ENCODE results near the gene STARD10. TPM values are rescaled to one million over a fixed set of nuclear protein-coding genes. Genes with fewer than 3 reads are reported as not detected.
A peak's percentile ranks its signal among the peaks of the same experiment; 100 is the strongest.

STARD10 gene
- total RNA-seq, 1 experiment from 2014 or later = 58.4 TPM

DNA sequence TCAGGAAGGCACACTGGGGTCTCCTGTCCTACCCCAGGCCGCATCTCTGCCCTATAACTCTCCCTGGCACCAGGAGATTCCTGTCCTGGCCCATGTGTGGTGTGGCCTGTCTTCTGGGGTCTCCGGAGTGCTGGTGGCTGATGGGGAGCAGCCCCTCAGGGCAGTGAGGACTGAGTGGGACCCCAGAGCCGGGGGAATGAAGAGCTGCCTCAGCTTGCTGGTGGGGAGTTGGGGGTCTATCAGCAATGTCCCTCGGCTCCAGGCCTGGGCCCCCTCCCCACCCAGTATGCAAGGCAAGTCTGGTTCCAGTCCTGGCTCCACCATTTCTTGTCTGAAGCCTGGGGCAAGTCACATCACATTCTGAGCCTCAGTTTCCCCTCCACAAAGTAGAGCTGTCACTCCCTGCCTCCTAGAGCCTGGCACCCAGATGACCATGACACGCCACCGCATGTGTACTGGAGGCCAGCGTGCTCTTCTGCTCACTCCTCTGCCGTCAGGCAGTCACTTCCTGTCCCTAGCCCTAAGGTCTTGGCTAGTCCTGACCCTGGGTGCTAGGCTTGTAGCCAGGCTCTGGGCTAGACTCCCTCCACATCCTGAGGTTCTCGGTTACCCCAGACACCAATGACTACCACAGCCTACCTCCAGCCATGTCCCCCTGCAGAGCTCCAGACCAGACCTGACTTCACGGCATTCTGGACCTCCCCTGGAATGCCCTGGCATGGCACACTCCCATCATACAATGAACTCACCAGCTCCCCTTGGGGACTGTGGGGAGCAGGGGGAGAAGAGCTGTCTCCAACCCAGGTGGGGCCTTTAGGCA, 54.4 kb downstream of the STARD10 start:
- no peak overlapping the region for H3K27ac ChIP-seq (ENCODE audit: low read depth, low read length)
- no TSS peak for BruUV-seq (replicated peaks)
- no peak overlapping the region for H3K4me3 ChIP-seq (replicated peaks in 1 of 2; ENCODE audit: low read depth in 1 of 2, low read length in 2 of 2)
- intact Hi-C loops (cut with micrococcal nuclease) = no loop called here
- H4K20me1 ChIP-seq (ENCODE audit: insufficient read depth) = no peaks in the 10 kb centered on the region
- ATAC-seq (no peak), DNase-seq (ENCODE audit: low read depth, low spot score) (no peak)
- ChIA-PET RAD21 (ENCODE audit: low non-redundant PET in 1 of 2, low total read pairs in 2 of 2, uncharacterized antibody in 2 of 2, unreplicated experiment in 2 of 2) (interaction anchor here in 1 of 2 experiments (0.8 kb wide), 1 partner anchor 14 kb away, joined by 3 read pairs; no protein-coding TSS in a partner anchor), CTCF (interaction anchor here (1.0 to 1.5 kb wide), 3 partner anchors 14 to 55 kb away, joined by 4 to 6 read pairs (median 4); no protein-coding TSS in a partner anchor), POLR2A (no interaction called here)
- H3K36me3 ChIP-seq (ENCODE audit: control insufficient read depth in 1 of 2, insufficient read depth in 2 of 2, low read length in 2 of 2) = no peaks in the 10 kb centered on the region
- H2AFZ ChIP-seq (ENCODE audit: low read depth, low read length, poor library complexity, severe bottlenecking) = no peak overlapping the region
- H3K9ac ChIP-seq (ENCODE audit: low read length) = no peak overlapping the region
- 0 out of 2 replicates have a peak overlapping the region, but pooled peaks have one; percentile 47 for H3K4me2 ChIP-seq (ENCODE audit: low read length)
- peaks cover 25 to 78% of the 10 kb centered on the region in 2 experiments for H3K4me1 ChIP-seq (ENCODE audit: control insufficient read depth in 1 of 2, insufficient read depth in 2 of 2, low read length in 2 of 2)
- peaks cover 5% of the 10 kb centered on the region; the same call in 1 of the 2 replicates for H3K79me2 ChIP-seq (ENCODE audit: insufficient read depth, low read length)
- no peaks in the 10 kb centered on the region for H3K27me3 ChIP-seq (ENCODE audit: insufficient read depth, low read length)
- no peaks in the 10 kb centered on the region for H3K9me3 ChIP-seq (ENCODE audit: control insufficient read depth in 1 of 2, insufficient read depth in 1 of 2, low read depth in 1 of 2, low read length in 2 of 2)
- H3K9me2 ChIP-seq (ENCODE audit: insufficient read depth) = no peaks in the 10 kb centered on the region
- TF ChIP-seq, protein P1, sequence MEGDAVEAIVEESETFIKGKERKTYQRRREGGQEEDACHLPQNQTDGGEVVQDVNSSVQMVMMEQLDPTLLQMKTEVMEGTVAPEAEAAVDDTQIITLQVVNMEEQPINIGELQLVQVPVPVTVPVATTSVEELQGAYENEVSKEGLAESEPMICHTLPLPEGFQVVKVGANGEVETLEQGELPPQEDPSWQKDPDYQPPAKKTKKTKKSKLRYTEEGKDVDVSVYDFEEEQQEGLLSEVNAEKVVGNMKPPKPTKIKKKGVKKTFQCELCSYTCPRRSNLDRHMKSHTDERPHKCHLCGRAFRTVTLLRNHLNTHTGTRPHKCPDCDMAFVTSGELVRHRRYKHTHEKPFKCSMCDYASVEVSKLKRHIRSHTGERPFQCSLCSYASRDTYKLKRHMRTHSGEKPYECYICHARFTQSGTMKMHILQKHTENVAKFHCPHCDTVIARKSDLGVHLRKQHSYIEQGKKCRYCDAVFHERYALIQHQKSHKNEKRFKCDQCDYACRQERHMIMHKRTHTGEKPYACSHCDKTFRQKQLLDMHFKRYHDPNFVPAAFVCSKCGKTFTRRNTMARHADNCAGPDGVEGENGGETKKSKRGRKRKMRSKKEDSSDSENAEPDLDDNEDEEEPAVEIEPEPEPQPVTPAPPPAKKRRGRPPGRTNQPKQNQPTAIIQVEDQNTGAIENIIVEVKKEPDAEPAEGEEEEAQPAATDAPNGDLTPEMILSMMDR (IDR thresholded peaks at IDR 0.05 in 2 of 3, conservative IDR thresholded peaks at IDR 0.05 in 1 of 3; ENCODE audit: borderline replicate concordance in 1 of 3, insufficient read depth in 1 of 3, low read depth in 2 of 3, low read length in 2 of 3) = no peak
- TF ChIP-seq POLR2A (IDR thresholded peaks at IDR 0.05; ENCODE audit: borderline replicate concordance, extremely low read depth, insufficient read depth, insufficient read length) = no peak
- TF ChIP-seq, protein P2, sequence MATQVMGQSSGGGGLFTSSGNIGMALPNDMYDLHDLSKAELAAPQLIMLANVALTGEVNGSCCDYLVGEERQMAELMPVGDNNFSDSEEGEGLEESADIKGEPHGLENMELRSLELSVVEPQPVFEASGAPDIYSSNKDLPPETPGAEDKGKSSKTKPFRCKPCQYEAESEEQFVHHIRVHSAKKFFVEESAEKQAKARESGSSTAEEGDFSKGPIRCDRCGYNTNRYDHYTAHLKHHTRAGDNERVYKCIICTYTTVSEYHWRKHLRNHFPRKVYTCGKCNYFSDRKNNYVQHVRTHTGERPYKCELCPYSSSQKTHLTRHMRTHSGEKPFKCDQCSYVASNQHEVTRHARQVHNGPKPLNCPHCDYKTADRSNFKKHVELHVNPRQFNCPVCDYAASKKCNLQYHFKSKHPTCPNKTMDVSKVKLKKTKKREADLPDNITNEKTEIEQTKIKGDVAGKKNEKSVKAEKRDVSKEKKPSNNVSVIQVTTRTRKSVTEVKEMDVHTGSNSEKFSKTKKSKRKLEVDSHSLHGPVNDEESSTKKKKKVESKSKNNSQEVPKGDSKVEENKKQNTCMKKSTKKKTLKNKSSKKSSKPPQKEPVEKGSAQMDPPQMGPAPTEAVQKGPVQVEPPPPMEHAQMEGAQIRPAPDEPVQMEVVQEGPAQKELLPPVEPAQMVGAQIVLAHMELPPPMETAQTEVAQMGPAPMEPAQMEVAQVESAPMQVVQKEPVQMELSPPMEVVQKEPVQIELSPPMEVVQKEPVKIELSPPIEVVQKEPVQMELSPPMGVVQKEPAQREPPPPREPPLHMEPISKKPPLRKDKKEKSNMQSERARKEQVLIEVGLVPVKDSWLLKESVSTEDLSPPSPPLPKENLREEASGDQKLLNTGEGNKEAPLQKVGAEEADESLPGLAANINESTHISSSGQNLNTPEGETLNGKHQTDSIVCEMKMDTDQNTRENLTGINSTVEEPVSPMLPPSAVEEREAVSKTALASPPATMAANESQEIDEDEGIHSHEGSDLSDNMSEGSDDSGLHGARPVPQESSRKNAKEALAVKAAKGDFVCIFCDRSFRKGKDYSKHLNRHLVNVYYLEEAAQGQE (IDR thresholded peaks at IDR 0.05; ENCODE audit: low read depth) = no peak
- TF ChIP-seq SRF (IDR thresholded peaks at IDR 0.05; ENCODE audit: low read depth) = no peak
- TF ChIP-seq TCF7L2 (IDR thresholded peaks at IDR 0.05; ENCODE audit: borderline replicate concordance, extremely low read depth, insufficient read depth, insufficient read length) = no peak
- no peak for TF ChIP-seq EGR1 (IDR thresholded peaks at IDR 0.05; ENCODE audit: low read depth)
- TF ChIP-seq JUND (IDR thresholded peaks at IDR 0.05) = no peak
- TF ChIP-seq SP1 (IDR thresholded peaks at IDR 0.05; ENCODE audit: low read depth) = no peak
- TF ChIP-seq FOSL1 (IDR thresholded peaks at IDR 0.05; ENCODE audit: low read depth) = no peak
- TF ChIP-seq, protein P3, sequence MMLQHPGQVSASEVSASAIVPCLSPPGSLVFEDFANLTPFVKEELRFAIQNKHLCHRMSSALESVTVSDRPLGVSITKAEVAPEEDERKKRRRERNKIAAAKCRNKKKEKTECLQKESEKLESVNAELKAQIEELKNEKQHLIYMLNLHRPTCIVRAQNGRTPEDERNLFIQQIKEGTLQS (IDR thresholded peaks at IDR 0.05) = no peak
- TF ChIP-seq, protein P4, sequence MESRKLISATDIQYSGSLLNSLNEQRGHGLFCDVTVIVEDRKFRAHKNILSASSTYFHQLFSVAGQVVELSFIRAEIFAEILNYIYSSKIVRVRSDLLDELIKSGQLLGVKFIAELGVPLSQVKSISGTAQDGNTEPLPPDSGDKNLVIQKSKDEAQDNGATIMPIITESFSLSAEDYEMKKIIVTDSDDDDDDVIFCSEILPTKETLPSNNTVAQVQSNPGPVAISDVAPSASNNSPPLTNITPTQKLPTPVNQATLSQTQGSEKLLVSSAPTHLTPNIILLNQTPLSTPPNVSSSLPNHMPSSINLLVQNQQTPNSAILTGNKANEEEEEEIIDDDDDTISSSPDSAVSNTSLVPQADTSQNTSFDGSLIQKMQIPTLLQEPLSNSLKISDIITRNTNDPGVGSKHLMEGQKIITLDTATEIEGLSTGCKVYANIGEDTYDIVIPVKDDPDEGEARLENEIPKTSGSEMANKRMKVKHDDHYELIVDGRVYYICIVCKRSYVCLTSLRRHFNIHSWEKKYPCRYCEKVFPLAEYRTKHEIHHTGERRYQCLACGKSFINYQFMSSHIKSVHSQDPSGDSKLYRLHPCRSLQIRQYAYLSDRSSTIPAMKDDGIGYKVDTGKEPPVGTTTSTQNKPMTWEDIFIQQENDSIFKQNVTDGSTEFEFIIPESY (IDR thresholded peaks at IDR 0.05; ENCODE audit: extremely low read depth, insufficient replicate concordance, low read length) = no peak
- TF ChIP-seq, protein P5, sequence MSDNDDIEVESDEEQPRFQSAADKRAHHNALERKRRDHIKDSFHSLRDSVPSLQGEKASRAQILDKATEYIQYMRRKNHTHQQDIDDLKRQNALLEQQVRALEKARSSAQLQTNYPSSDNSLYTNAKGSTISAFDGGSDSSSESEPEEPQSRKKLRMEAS (IDR thresholded peaks at IDR 0.05) = no peak
- TF ChIP-seq POLR2AphosphoS5 (IDR thresholded peaks at IDR 0.05; ENCODE audit: low read depth, low read length) = no peak
- TF ChIP-seq SIN3A (IDR thresholded peaks at IDR 0.05; ENCODE audit: low read depth) = no peak
- no peak for TF ChIP-seq CBX3 (IDR thresholded peaks at IDR 0.05; ENCODE audit: low read depth)
- TF ChIP-seq YY1 (IDR thresholded peaks at IDR 0.05; ENCODE audit: extremely low read depth, insufficient replicate concordance, low read depth, low read length) = no peak
- no peak for TF ChIP-seq EZH2phosphoT487 (IDR thresholded peaks at IDR 0.05; ENCODE audit: borderline replicate concordance)
- no peak for TF ChIP-seq EZH2 (IDR thresholded peaks at IDR 0.05)
- no peak for TF ChIP-seq ZNF274 (IDR thresholded peaks at IDR 0.05; ENCODE audit: low read depth, low read length)

Data from HCT116 (cell line).